Esophagus muscularis mucosa (tissue), 4 donors: ENCODE measurements around the gene RPH3AL. TPM values are rescaled to one million over a fixed set of nuclear protein-coding genes. Genes with fewer than 3 reads are reported as not detected.
A peak's percentile ranks its signal among the peaks of the same experiment; 100 is the strongest.

Experiments used
- DNase-seq: peaks from one replicate; pipeline ENCODE4 v3.0.0-alpha.2; 2017; ENCODE audit errors: extremely low spot score
- H3K27ac ChIP-seq, 4 donors: fragments of 200-600 bp; sonication (generic); replicated peaks in 1 of 4; 1 replicate in 3 of 4; 2 replicates in 1 of 4; pipeline ENCODE4 v1.5.1; 2016 to 2019; ENCODE audit warnings: mild to moderate bottlenecking in 1 of 4
- H3K27me3 ChIP-seq, 4 donors: fragments of 200-600 bp; sonication (generic); one replicate each; pipeline versions ENCODE4 v1.5.1 to v1.6.0; 2016 to 2019
- H3K36me3 ChIP-seq, 4 donors: fragments of 200-600 bp; sonication (generic); one replicate each; pipeline ENCODE4 v1.5.1; 2016 to 2019
- H3K4me1 ChIP-seq, 4 donors: fragments of 200-600 bp; sonication (generic); one replicate each; pipeline ENCODE4 v1.5.1; 2016 to 2019
- H3K4me3 ChIP-seq, 4 donors: fragments of 200-600 bp; sonication (generic); 1 replicate in 2 of 4; 2 replicates in 2 of 4; pipeline ENCODE4 v1.5.1; 2016 to 2019; ENCODE audit warnings: mild to moderate bottlenecking in 4 of 4, moderate library complexity in 1 of 4
- H3K9me3 ChIP-seq, 4 donors: fragments of 200-600 bp; sonication (generic); 1 replicate in 3 of 4; 2 replicates in 1 of 4; pipeline ENCODE4 v1.5.1; 2016 to 2019
- CTCF ChIP-seq, 3 experiments: fragments of 200-600 bp in 2 of 3; fragments of 450-650 bp in 1 of 3; sonication (generic) in 2 of 3; IDR thresholded peaks; one replicate each; pipeline ENCODE4 v1.5.1; 2017 to 2019; ENCODE audit warnings: antibody characterized with exemption in 3 of 3, mild to moderate bottlenecking in 2 of 3, moderate library complexity in 1 of 3
- EP300 ChIP-seq: sonication (generic); formaldehyde crosslinking; IDR thresholded peaks from one replicate; pipeline ENCODE4 v1.6.1; 2017; ENCODE audit warnings: antibody characterized with exemption
- POLR2A ChIP-seq: fragments of 450-650 bp; IDR thresholded peaks from one replicate; pipeline ENCODE4 v1.6.1; 2017; ENCODE audit warnings: antibody characterized with exemption, moderate library complexity, mild to moderate bottlenecking, low read depth
- POLR2AphosphoS5 ChIP-seq, 2 donors: sonication (generic); formaldehyde crosslinking; IDR thresholded peaks; one replicate each; pipeline ENCODE4 v1.6.1; 2017; ENCODE audit warnings: antibody characterized with exemption in 2 of 2
- WGBS: methylation state at CpG from one replicate; pipeline ENCODE4 v1.1.5; 2018; 5-methylcytosine and 5-hydroxymethylcytosine counted together
- intact Hi-C: fragments of 100-400 bp; cut with DNase I; formaldehyde crosslinking; loops from one replicate; pipeline ENCODE4 v1.15.1; 2023
- total RNA-seq, 4 donors: library from RNA; depleted of rRNA; stranded (reverse); fragments of >200 nt; gene quantifications; one replicate each; pipeline versions ENCODE4 v1.1.0 to v1.2.1, GENCODE V29; 2016

RPH3AL gene
- total RNA-seq, 4 donors from 2014 or later, result 8.7 to 21.0 (median 14.8) TPM

- Histone ChIP-seq H3K27me3 (peaks cover 0 to 9% (median 0%) of the 10 kb centered on the region in 4 donors), H3K9me3 (no peaks in the 10 kb centered on the region), H3K4me1 (peaks cover 13 to 22% (median 16%) of the 10 kb centered on the region in 4 donors), H3K4me3 (no peak overlapping the region), H3K36me3 (peaks cover 0 to 8% (median 0%) of the 10 kb centered on the region in 4 donors), H3K27ac (peak overlapping the region; percentile 7 to 70 (median 58))
- 63% methylated on average over 6 of the region's 6 CpGs for WGBS
- intact Hi-C loops, result no loop called here
- TF ChIP-seq EP300, result no peak
- TF ChIP-seq POLR2AphosphoS5 (IDR thresholded peaks at IDR 0.05), result no peak
- TF ChIP-seq CTCF (IDR thresholded peaks at IDR 0.05), result no peak
- no peak for TF ChIP-seq POLR2A
- DNase-seq, result no peak
Measured at GRCh38 chr17:266219-266618, 86.4 kb downstream of the RPH3AL start.

GRCh38 chr17:265718-266117 is 86.9 kb downstream of the RPH3AL start:
- Histone ChIP-seq H3K36me3 (peaks cover 0 to 8% (median 0%) of the 10 kb centered on the region in 4 donors), H3K27ac (peak overlapping the region in 3 of 4 donors; percentile 34 to 70 (median 54)), H3K4me3 (no peak overlapping the region), H3K4me1 (peaks cover 13 to 23% (median 16%) of the 10 kb centered on the region in 4 donors), H3K27me3 (peaks cover 0 to 9% (median 0%) of the 10 kb centered on the region in 4 donors), H3K9me3 (no peaks in the 10 kb centered on the region)
- WGBS, result 61% methylated on average over 8 of the region's 10 CpGs
- intact Hi-C loops, result no loop called here
- no peak for TF ChIP-seq POLR2AphosphoS5 (IDR thresholded peaks at IDR 0.05)
- TF ChIP-seq CTCF (IDR thresholded peaks at IDR 0.05), result no peak
- no peak for TF ChIP-seq POLR2A
- no peak for TF ChIP-seq EP300
- no peak for DNase-seq

GRCh38 chr17:263773-264172 is 88.8 kb downstream of the RPH3AL start:
- H3K4me1 ChIP-seq, result peaks cover 16 to 37% (median 21%) of the 10 kb centered on the region in 4 donors
- no peak for DNase-seq
- intact Hi-C loops, result no loop called here

GRCh38 chr17:263271-263670 is 89.3 kb downstream of the RPH3AL start:
- Histone ChIP-seq H3K4me1 (peaks cover 16 to 40% (median 21%) of the 10 kb centered on the region in 4 donors), H3K27me3 (peaks cover 0 to 10% (median 0%) of the 10 kb centered on the region in 4 donors), H3K36me3 (peaks cover 0 to 8% (median 0%) of the 10 kb centered on the region in 4 donors), H3K9me3 (no peaks in the 10 kb centered on the region), H3K4me3 (no peak overlapping the region), H3K27ac (no peak overlapping the region)
- intact Hi-C loops, result no loop called here
- 97% methylated on average over 18 of the region's 18 CpGs for WGBS
- TF ChIP-seq CTCF (IDR thresholded peaks at IDR 0.05) (no peak), POLR2AphosphoS5 (IDR thresholded peaks at IDR 0.05) (no peak), POLR2A (no peak), EP300 (no peak)
- DNase-seq, result no peak

More at GRCh38 chr17:263773-264172, 88.8 kb downstream of the RPH3AL start:
- Histone ChIP-seq H3K27me3 (peaks cover 0 to 10% (median 0%) of the 10 kb centered on the region in 4 donors), H3K36me3 (peaks cover 0 to 8% (median 0%) of the 10 kb centered on the region in 4 donors), H3K9me3 (no peaks in the 10 kb centered on the region), H3K27ac (no peak overlapping the region), H3K4me3 (no peak overlapping the region)
- TF ChIP-seq POLR2A (no peak), EP300 (no peak), POLR2AphosphoS5 (IDR thresholded peaks at IDR 0.05) (no peak), CTCF (IDR thresholded peaks at IDR 0.05) (no peak)
- WGBS, result 92% methylated on average over 22 of the region's 24 CpGs

- H3K4me1 ChIP-seq, result peaks cover 10 to 37% (median 15%) of the 10 kb centered on the region in 4 donors
- H3K36me3 ChIP-seq, result peaks cover 0 to 8% (median 0%) of the 10 kb centered on the region in 4 donors
- intact Hi-C loops, result no loop called here
- WGBS, result 76% methylated on average over 8 of the region's 8 CpGs
- DNase-seq, result no peak
- H3K27ac ChIP-seq, result peak overlapping the region in 2 of 4 donors; percentile 45 to 51
- H3K4me3 ChIP-seq, result no peak overlapping the region
- no peaks in the 10 kb centered on the region for H3K9me3 ChIP-seq
- no peak for TF ChIP-seq POLR2AphosphoS5 (IDR thresholded peaks at IDR 0.05)
- no peak for TF ChIP-seq CTCF (IDR thresholded peaks at IDR 0.05)
- no peak for TF ChIP-seq POLR2A
- no peak for TF ChIP-seq EP300
- H3K27me3 ChIP-seq, result peaks cover 0 to 10% (median 0%) of the 10 kb centered on the region in 4 donors
Measured at GRCh38 chr17:261635-262034, 91.0 kb downstream of the RPH3AL start.
